PC-9 (cell line): ENCODE results near the gene FKBP6. TPM values are rescaled to one million over a fixed set of nuclear protein-coding genes. Genes with fewer than 3 reads are reported as not detected.
"Not testable (repeated sequence)": the region's sequence is repeated elsewhere in the genome, so short reads cannot be mapped to it uniquely, and the experiment has no call there.

Experiments used
- BruUV-seq: library from RNA; stranded (reverse); fragments of 400-500 nt; replicated peaks from 2 replicates; lab custom pipeline; 2021; lab: Mats Ljungman, UMichigan
- CTCF ChIA-PET: fragments of 300-600 bp; sonication (Branson Sonifier 250); formaldehyde crosslinking; loops from one replicate; lab custom pipeline; 2022; ENCODE audit warnings: antibody characterized with exemption; lab: Charles Lee
- POLR2A ChIA-PET: fragments of 300-600 bp; sonication (Branson Sonifier 250); formaldehyde crosslinking; loops from one replicate; lab custom pipeline; 2022; ENCODE audit warnings: antibody characterized with exemption; ENCODE audit not compliant: unreplicated experiment; lab: Charles Lee
- DNase-seq, 2 experiments: peaks; one replicate each; pipeline versions ENCODE4 v3.0.0 to v3.0.0-alpha.2; 2015 to 2022; ENCODE audit warnings: mixed read lengths in 1 of 2
- H2AFZ ChIP-seq: fragments of 200-600 bp; sonication (generic); 2 replicates; pipeline ENCODE4 v1.8.1; 2017; ENCODE audit warnings: antibody characterized with exemption
- H3F3A ChIP-seq: fragments of 200-600 bp; sonication (generic); 2 replicates; pipeline ENCODE4 v1.8.1; 2017; ENCODE audit warnings: antibody characterized with exemption, mild to moderate bottlenecking, low read depth; ENCODE audit not compliant: insufficient read depth
- H3K27ac ChIP-seq: fragments of 200-600 bp; sonication (generic); 2 replicates; pipeline ENCODE4 v1.6.1; 2016; ENCODE audit warnings: mixed run types
- H3K27me3 ChIP-seq: fragments of 200-600 bp; sonication (generic); 2 replicates; pipeline ENCODE4 v1.6.1; 2016; ENCODE audit warnings: low read depth, mixed run types; ENCODE audit not compliant: insufficient read depth
- H3K36me3 ChIP-seq: fragments of 200-600 bp; sonication (generic); 2 replicates; pipeline ENCODE4 v1.6.1; 2016; ENCODE audit warnings: low read depth, mixed run types
- H3K4me1 ChIP-seq: fragments of 200-600 bp; sonication (generic); replicated peaks from 2 replicates; pipeline ENCODE4 v1.6.1; 2016; ENCODE audit warnings: mixed run types; ENCODE audit not compliant: insufficient read depth
- H3K4me2 ChIP-seq: fragments of 200-600 bp; sonication (generic); 2 replicates; pipeline ENCODE4 v1.6.1; 2017; ENCODE audit warnings: mixed run types
- H3K4me3 ChIP-seq: fragments of 200-600 bp; sonication (generic); 2 replicates; pipeline ENCODE4 v1.6.1; 2016; ENCODE audit warnings: mixed run types
- H3K79me2 ChIP-seq: fragments of 200-600 bp; sonication (generic); 2 replicates; pipeline ENCODE4 v1.6.1; 2017; ENCODE audit warnings: low read depth, mixed run types
- H3K9me2 ChIP-seq: fragments of 200-600 bp; sonication (generic); 2 replicates; pipeline ENCODE4 v1.8.1; 2017; ENCODE audit warnings: mild to moderate bottlenecking; ENCODE audit not compliant: insufficient read depth
- H3K9me3 ChIP-seq: fragments of 200-600 bp; sonication (generic); 2 replicates; pipeline ENCODE4 v1.8.1; 2016; ENCODE audit warnings: low read depth; ENCODE audit not compliant: insufficient read depth
- H4K20me1 ChIP-seq: fragments of 200-600 bp; sonication (generic); 2 replicates; pipeline ENCODE4 v1.8.1; 2017; ENCODE audit not compliant: insufficient read depth
- CTCF ChIP-seq: fragments of 200-600 bp; sonication (generic); conservative IDR thresholded peaks from 2 replicates; pipeline ENCODE4 v1.6.1; 2017; ENCODE audit warnings: mixed run types, antibody characterized with exemption, mild to moderate bottlenecking, moderate library complexity
- EZH2 ChIP-seq: fragments of 200-600 bp; sonication (generic); IDR thresholded peaks from 2 replicates; pipeline ENCODE4 v1.8.0; 2017; ENCODE audit warnings: antibody characterized with exemption, low read depth
- intact Hi-C: fragments of 100-400 bp; cut with micrococcal nuclease; formaldehyde crosslinking; loops from one replicate; pipeline ENCODE4 v1.10.0; 2022; ENCODE audit not compliant: unreplicated experiment
- total RNA-seq: library from RNA; stranded (reverse); gene quantifications from 2 replicates; pipeline ENCODE4 v1.2.3, GENCODE V29; 2021

Gene FKBP6
- total RNA-seq, 1 experiment from 2014 or later: not detected

GRCh38 chr7:73316521-73316920 lies 11.4 kb upstream of the FKBP6 start:
- BruUV-seq: no TSS peak
- no peaks in the 10 kb centered on the region for H3K36me3 ChIP-seq
- no peak overlapping the region for H3K4me3 ChIP-seq
- H4K20me1 ChIP-seq: no peaks in the 10 kb centered on the region
- no peaks in the 10 kb centered on the region for H3K4me1 ChIP-seq
- POLR2A ChIA-PET: no interaction called here
- H3K27me3 ChIP-seq: no peaks in the 10 kb centered on the region
- TF ChIP-seq CTCF (no peak), EZH2 (no peak)
- H3F3A ChIP-seq: no peaks in the 10 kb centered on the region
- H3K4me2 ChIP-seq: no peak overlapping the region
- DNase-seq: no peak
- intact Hi-C loops: no loop called here
- H3K27ac ChIP-seq: no peak overlapping the region
- H3K79me2 ChIP-seq: no peaks in the 10 kb centered on the region
- H3K9me2 ChIP-seq: no peaks in the 10 kb centered on the region
- no peaks in the 10 kb centered on the region for H3K9me3 ChIP-seq
- H2AFZ ChIP-seq: no peak overlapping the region
- CTCF ChIA-PET: no interaction called here

DNA sequence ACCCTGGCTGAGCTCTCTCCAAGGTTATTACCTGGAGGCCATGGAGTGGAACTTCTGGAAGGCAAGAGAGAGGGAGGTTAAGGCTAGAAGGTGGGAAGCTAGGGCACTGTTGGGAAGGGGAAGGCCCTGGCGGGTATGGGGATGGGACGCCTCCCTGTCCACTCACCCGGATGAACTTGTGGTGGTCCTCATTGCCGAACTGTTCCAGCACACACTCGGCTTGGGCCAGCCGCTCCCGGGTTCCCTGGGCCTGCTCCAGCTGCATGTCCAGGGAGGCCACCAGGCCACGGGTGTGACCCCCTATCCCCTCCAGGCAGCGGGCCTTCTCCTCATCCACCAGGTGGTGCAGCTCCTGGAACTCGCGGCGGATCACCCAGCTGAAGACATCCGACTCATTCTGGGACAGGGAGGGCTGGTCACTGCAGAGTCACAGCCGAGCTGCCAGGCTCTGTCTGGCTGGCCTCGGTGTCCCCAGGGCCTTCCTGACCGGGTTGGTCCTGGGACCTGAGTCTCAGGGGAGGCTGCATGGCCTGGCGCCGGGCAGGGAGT lies 9.2 kb upstream of the FKBP6 start:
- BruUV-seq, H3K9me2 ChIP-seq, H3K27ac ChIP-seq, H3K36me3 ChIP-seq, H3K4me3 ChIP-seq, H3K4me2 ChIP-seq, intact Hi-C loops, DNase-seq, H4K20me1 ChIP-seq, H3K4me1 ChIP-seq, H3K27me3 ChIP-seq, POLR2A ChIA-PET, H3K9me3 ChIP-seq, H3K79me2 ChIP-seq, H2AFZ ChIP-seq, H3F3A ChIP-seq, CTCF ChIA-PET: not testable (repeated sequence)

DNA sequence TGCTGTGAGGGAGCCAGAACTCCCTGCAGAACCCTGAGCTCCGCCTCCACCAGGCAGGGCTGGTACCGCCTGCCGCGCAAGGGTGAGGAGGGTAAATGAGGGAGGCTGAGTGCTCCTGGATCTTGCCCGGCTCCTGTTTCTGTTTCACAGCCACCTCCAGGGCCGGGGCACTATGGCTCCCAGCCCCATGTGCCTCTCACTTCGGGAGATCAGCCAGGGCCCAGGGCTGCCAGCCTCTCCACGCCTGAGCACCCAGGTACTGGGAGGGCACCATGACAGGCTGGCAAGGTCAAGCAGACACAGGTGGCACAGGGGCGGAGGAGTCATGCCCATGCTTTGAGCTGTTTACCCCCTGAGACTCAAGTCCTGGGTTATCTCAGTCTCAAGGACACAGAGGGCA lies 8.4 kb upstream of the FKBP6 start:
- H3K4me2 ChIP-seq: not testable (repeated sequence)

GRCh38 chr7:73320009-73320408 lies 8.0 kb upstream of the FKBP6 start:
- CTCF ChIA-PET, H3K9me3 ChIP-seq, H3K79me2 ChIP-seq, POLR2A ChIA-PET, H3K4me1 ChIP-seq, H3K36me3 ChIP-seq, H4K20me1 ChIP-seq, DNase-seq, H2AFZ ChIP-seq, H3F3A ChIP-seq, BruUV-seq, H3K27ac ChIP-seq, H3K9me2 ChIP-seq, H3K27me3 ChIP-seq, H3K4me3 ChIP-seq, H3K4me2 ChIP-seq: not testable (repeated sequence)
- intact Hi-C loops: loop anchor here (5.0 kb wide), 1 partner anchor 132 kb away; no protein-coding TSS in a partner anchor

More for the DNA sequence above, 8.4 kb upstream of the FKBP6 start:
- H4K20me1 ChIP-seq, intact Hi-C loops, CTCF ChIA-PET, POLR2A ChIA-PET, H3K4me3 ChIP-seq, BruUV-seq, H3K27me3 ChIP-seq, H3K27ac ChIP-seq, H3K9me2 ChIP-seq, H3K36me3 ChIP-seq, H2AFZ ChIP-seq, H3K9me3 ChIP-seq, H3K79me2 ChIP-seq, DNase-seq, H3K4me1 ChIP-seq, H3F3A ChIP-seq: not testable (repeated sequence)

- DNase-seq, H3K79me2 ChIP-seq, H3K27ac ChIP-seq, H3K4me2 ChIP-seq, BruUV-seq, H3K9me3 ChIP-seq, H3K36me3 ChIP-seq, H3K9me2 ChIP-seq, H3K4me1 ChIP-seq, H3K4me3 ChIP-seq, H4K20me1 ChIP-seq, H3F3A ChIP-seq, H3K27me3 ChIP-seq, H2AFZ ChIP-seq: not testable (repeated sequence)
- POLR2A ChIA-PET: interaction anchor here (0.9 kb wide), 1 partner anchor 415 kb away, joined by 3 read pairs; the partner anchor contains the start of gene ABHD11
- intact Hi-C loops: loop anchor here (5.0 kb wide), 1 partner anchor 129 kb away; no protein-coding TSS in a partner anchor
- CTCF ChIA-PET: interaction anchor here (0.6 kb wide), 1 partner anchor 630 kb away, joined by 6 read pairs; no protein-coding TSS in a partner anchor
Measured at GRCh38 chr7:73323434-73324080, 4.4 kb upstream of the FKBP6 start.
